ENCODE measurements around the gene FREM2. TPM values are rescaled to one million over a fixed set of nuclear protein-coding genes. Genes with fewer than 3 reads are reported as not detected.

The FREM2 gene
- total and polyA plus RNA-seq, 2 of the 4 experiments (the other 2 are of a cell fraction): not detected

GRCh38 chr13:38862443-38862842 lies 175.6 kb downstream of the FREM2 start:
- Histone ChIP-seq H3K9ac (ENCODE audit: low read depth, low read length) (no peak overlapping the region), H3K27ac (ENCODE audit: insufficient read depth, low read length) (no peak overlapping the region), H2BK120ac (ENCODE audit: low read depth, low read length) (no peak overlapping the region), H2AK5ac (ENCODE audit: low read depth, low read length) (no peak overlapping the region), H3K4me1 (ENCODE audit: control insufficient read depth, insufficient read depth, low read length) (no peaks in the 10 kb centered on the region), H2AK9ac (replicated peaks; ENCODE audit: low read depth, low read length, poor library complexity) (no peak overlapping the region), H3K23ac (ENCODE audit: low read depth, low read length) (no peak overlapping the region), H4K5ac (ENCODE audit: low read depth, low read length) (no peak overlapping the region), H3K18ac (ENCODE audit: low read depth, low read length) (no peak overlapping the region), H2BK5ac (ENCODE audit: low read depth, low read length, poor library complexity, severe bottlenecking) (no peak overlapping the region), H4K91ac (ENCODE audit: insufficient read depth, low read depth, low read length) (no peak overlapping the region), H3K27me3 (ENCODE audit: control insufficient read depth, insufficient read depth, low read length) (no peaks in the 10 kb centered on the region), H3K56ac (ENCODE audit: extremely low read depth, insufficient read depth, low read length) (no peak overlapping the region), H2BK20ac (ENCODE audit: low read depth, low read length) (no peak overlapping the region), H4K8ac (ENCODE audit: low read depth in 2 of 2, low read length in 2 of 2) (no peak overlapping the region), H3K79me1 (ENCODE audit: low read depth in 1 of 2, low read length in 2 of 2) (no peaks in the 10 kb centered on the region), H3K36me3 (ENCODE audit: control insufficient read depth, insufficient read depth, low read length) (no peaks in the 10 kb centered on the region), H3K4me2 (ENCODE audit: low read depth, low read length) (no peak overlapping the region), H2BK15ac (ENCODE audit: low read depth, low read length) (no peak overlapping the region), H3K4ac (ENCODE audit: low read depth, low read length) (no peak overlapping the region), H3K9me3 (ENCODE audit: control insufficient read depth, insufficient read depth, low read length) (no peaks in the 10 kb centered on the region), H3K14ac (replicated peaks; ENCODE audit: low read depth, low read length) (no peak overlapping the region), H2AFZ (replicated peaks; ENCODE audit: low read length, poor library complexity) (no peak overlapping the region), H3K9me1 (ENCODE audit: insufficient read depth, low read length) (no peaks in the 10 kb centered on the region), H4K20me1 (ENCODE audit: insufficient read depth, low read length) (no peaks in the 10 kb centered on the region), H3K4me3 (ENCODE audit: insufficient read depth, low read depth, low read length) (no peak overlapping the region)
- ChIA-PET POLR2A (ENCODE audit: unreplicated experiment) (no interaction called here), CTCF (interaction anchor here (0.6 kb wide), 1 partner anchor 10 kb away, joined by 3 read pairs; no protein-coding TSS in a partner anchor)
- dilution Hi-C loops (cut with HindIII; ENCODE audit: low sequenced_read_pairs, unreplicated experiment): no loop called here
- DNase-seq (no peak), ATAC-seq (ENCODE audit: low read depth) (no peak)
- in situ Hi-C loops (cut with MboI; ENCODE audit: low sequenced_read_pairs): no loop called here
- BruUV-seq (replicated peaks): no TSS peak
- intact Hi-C loops (cut with micrococcal nuclease): no loop called here
- TF ChIP-seq RFX5 (IDR thresholded peaks at IDR 0.05; ENCODE audit: low read depth, low read length): no peak
- no peak for TF ChIP-seq FOS (IDR thresholded peaks at IDR 0.05; ENCODE audit: low read depth, low read length)
- TF ChIP-seq MAZ (IDR thresholded peaks at IDR 0.05; ENCODE audit: borderline replicate concordance, low read depth, low read length): no peak
- no peak for TF ChIP-seq ELK1 (IDR thresholded peaks at IDR 0.05; ENCODE audit: borderline replicate concordance, low read depth, low read length)
- TF ChIP-seq SMC3 (IDR thresholded peaks at IDR 0.05; ENCODE audit: low read depth, low read length): no peak
- TF ChIP-seq CEBPB (IDR thresholded peaks at IDR 0.05; ENCODE audit: low read depth, low read length): no peak
- TF ChIP-seq MAFK (IDR thresholded peaks at IDR 0.05; ENCODE audit: low read depth, low read length): no peak
- TF ChIP-seq BHLHE40 (IDR thresholded peaks at IDR 0.05; ENCODE audit: low read depth, low read length): no peak
- no peak for TF ChIP-seq POLR2A (IDR thresholded peaks at IDR 0.05; ENCODE audit: low read depth, low read length)
- TF ChIP-seq RCOR1 (IDR thresholded peaks at IDR 0.05; ENCODE audit: insufficient replicate concordance, low read length): no peak
- TF ChIP-seq RAD21 (IDR thresholded peaks at IDR 0.05; ENCODE audit: low read length): no peak
- no peak for TF ChIP-seq USF2 (IDR thresholded peaks at IDR 0.05; ENCODE audit: low read depth, low read length)
- TF ChIP-seq MXI1 (IDR thresholded peaks at IDR 0.05; ENCODE audit: borderline replicate concordance, low read depth, low read length): no peak
- TF ChIP-seq CHD1 (IDR thresholded peaks at IDR 0.05; ENCODE audit: low read depth, low read length): no peak
- TF ChIP-seq CTCF (conservative IDR thresholded peaks at IDR 0.05; ENCODE audit: low read depth, low read length): no peak
- no peak for TF ChIP-seq NFE2L2 (IDR thresholded peaks at IDR 0.05; ENCODE audit: low read depth, low read length)
- no CpG with 5 or more reads among the region's 2 CpGs for WGBS, 2 experiments (ENCODE audit: extremely low coverage in 2 of 2, insufficient read length in 1 of 2)

Data from IMR-90 (cell line).